Stimulated activated CD4-positive, alpha-beta T cell treated with anti-CD3 and anti-CD28 coated beads, Interleukin-1b, Interleukin-23, amount 100 ng/mL, for 4 hours (primary cell): ENCODE results near the gene TRPT1.
A peak's percentile ranks its signal among the peaks of the same experiment; 100 is the strongest.

Experiments
- DNase-seq, 2 donors: peaks; one replicate each; pipeline ENCODE4 v3.0.0-alpha.2; 2020; ENCODE audit warnings: low read depth in 2 of 2

Gene TRPT1, protein sequence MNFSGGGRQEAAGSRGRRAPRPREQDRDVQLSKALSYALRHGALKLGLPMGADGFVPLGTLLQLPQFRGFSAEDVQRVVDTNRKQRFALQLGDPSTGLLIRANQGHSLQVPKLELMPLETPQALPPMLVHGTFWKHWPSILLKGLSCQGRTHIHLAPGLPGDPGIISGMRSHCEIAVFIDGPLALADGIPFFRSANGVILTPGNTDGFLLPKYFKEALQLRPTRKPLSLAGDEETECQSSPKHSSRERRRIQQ

DNA sequence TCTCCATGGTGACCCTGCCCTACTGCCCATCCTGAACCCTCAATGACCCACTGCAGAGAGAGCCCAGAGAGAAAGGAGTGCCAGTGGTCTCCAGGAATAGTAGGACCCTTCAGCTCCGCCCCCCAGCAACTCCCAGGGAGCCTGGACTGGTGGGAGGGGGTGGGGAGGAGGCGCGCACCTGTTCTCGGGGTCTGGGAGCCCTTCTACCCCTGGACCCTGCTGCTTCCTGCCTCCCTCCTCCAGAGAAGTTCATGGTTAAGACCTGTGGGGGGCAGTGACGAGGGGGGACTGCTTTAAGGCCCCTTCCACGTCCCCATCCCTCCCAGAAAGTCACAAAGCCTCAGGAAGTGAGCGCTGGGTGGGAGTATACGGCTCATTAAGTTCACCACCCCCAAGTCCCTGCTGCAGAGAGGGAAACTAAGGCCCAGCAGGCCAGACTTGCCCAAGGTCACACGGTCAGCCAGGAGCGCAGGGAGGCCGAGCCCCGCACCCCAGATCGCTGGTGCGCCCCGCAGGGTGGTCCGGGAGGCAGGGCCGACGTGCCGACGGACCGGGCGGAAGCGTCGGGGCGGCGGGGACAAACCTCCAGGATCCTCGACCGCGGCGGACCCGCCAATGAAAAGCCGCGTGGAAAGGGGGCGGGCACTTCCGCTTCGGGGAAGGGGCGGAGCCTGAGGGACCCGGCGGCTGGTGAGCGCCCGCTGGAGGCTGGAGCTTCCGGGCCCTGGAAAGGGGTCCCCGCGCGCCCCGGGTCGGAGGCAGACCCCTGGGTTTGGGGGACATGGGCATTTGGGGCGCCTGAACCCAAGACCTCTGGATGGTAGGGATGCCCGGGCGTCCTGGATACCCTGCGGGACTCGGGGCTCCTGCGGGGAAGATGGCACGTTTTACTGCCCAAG lies at the start of gene TRPT1, which contains the start of gene NUDT22:
Gene TRPT1 (minus strand): TSS at position 579 of the 899 bp plus-strand sequence. CDS start 326 bp downstream, at position 253.
Gene NUDT22 (plus strand): TSS at position 667 of the 899 bp plus-strand sequence. CDS start 379 bp downstream, outside the sequence.
- peak; percentile 86 to 93 for DNase-seq

DNA sequence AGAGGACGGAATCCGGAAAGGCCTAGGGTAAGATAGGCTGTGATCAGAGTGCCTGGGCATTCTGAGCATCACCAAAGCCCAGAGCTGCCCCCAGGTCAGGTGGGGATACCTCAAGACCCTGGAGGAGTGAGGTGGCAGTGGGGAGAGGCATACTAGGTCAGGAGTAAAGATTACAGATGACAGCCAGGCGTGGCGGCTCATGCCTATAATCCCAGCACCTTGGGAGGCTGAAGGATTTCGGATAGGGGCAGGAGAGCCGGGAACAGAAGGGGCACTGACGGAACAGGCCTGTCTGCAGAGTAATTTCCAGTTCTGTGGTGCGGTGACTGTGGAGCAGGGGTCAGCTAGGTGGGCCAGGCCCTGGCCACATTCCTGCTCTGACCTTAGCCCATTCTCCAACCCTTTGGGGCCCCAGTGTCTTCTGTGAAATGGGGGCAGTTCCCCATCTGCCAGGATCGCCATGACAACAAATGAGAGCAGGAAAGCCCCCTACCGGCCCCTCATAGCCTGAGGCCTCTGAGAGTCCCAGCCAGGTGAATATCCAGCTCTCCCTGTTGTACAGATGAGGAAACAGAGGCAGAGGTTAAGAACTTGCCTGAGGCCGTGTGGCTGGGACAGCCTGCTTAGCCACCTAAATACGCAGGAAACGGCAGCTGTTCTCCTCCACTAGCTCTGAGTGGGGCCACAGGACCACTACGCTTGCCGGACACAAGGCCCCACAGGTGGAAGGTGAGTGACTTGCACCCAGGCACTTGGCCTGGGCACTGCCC lies 49.2 kb upstream of the TRPT1 start:
- no peak for DNase-seq

DNA sequence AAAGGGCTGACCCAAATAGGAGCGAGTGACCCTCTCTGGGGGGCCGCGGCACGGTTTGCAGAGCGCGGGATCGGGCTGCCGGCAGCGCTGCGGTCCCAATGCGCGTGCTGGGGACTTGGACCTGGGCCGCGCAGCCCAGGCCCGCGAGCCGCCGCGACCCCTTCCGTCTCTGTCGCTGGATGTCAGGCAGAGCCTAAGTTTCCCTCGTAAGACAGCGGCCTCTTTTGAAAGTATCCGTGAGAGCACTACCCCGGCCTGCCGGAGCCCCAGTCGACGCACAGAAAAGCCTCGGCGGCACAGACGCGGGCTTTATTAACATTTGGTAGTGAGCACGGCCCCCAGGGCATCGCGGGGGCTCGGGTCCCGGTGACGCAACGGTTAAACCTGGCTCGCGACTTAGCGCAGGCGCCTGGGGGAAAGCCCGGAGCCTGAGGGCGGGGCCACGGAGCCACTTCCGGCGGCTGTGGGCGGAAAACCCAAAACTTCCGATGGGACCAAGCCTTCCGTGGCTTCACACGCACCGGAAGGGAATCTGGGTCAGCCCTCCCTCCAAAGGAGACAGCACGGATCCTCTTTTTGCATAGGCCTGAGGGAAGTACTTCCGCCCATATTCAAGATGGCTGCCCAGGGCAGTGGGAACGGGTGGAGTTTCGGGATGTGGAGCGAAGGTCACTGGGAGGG lies 43.7 kb upstream of the TRPT1 start:
- DNase-seq, result peak; percentile 94 to 98

DNA sequence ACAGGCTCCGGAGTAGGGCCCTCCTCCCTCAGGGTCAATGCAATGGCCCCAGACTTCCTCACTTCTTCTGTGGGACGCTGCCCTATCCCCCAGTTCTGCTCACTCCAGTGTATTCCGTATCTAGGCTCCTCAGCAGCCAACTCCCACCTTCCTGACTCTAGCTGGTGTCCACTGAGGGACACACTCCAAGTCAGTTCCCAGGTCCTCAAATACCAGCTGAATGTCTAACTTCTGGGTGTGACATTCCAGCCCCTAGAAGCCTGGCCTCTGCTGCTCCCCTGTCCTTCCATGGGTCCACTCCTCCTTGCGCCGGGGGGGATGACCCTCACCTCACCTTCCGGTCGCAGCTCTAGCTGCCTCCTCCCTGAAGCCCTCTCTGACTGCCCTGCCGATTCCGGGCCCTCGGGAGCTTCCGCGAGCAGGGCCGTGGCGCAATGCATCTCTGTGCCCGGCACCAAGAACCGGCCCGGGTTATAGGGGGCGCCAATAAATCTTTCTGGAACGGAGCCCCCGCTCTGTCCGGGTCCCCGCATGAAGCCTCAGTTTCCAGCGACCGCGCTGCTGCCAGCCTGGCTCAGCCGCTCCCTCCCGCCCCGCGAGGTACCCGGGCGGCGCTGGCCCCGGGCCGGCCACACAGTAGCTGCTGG lies 43.0 kb upstream of the TRPT1 start:
- DNase-seq, result peak in 1 of 2 donors; percentile 45

DNA sequence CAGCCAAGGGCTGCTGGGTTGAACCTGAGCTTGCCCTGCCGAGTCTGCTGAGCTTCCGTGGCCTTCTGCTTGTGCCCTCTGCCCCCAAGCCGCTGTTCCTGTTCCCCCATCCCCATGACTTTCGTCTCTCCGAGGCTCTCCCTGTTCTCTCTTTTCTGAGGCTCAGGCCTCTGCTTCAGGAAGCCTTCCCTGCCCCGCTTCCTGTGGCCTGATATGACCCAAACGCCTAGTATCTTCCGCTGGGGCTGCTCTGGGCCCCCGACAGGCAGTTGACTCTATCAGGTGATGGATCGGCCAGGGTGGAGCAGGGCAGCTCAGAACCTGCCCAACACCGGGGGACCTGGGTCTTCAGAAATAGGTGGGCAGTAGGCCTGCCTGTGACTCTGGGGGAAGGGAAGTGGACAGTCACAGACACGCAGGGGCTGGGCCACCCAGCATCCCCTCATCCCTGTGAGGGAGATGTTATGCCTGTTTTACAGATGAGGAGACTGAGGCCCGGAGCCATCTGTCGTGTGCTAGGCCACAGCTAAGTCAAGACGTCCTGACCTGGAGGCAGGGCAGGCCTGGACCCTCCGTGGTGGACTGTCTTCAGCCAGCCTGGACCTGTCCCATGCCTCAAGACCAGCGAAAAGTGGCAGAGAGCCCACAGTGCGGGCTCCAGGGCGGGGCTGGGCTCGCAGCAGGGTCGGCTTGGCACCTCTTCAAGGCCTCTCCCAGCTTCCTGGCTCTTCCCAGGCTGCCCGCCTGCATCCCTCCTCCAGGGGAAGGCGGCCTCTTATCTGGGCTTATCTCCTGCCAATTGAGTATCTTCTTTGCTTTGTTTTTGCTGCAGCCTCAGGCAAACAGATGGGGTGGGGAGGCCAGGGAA lies 42.3 kb upstream of the TRPT1 start:
- DNase-seq, result no peak

DNA sequence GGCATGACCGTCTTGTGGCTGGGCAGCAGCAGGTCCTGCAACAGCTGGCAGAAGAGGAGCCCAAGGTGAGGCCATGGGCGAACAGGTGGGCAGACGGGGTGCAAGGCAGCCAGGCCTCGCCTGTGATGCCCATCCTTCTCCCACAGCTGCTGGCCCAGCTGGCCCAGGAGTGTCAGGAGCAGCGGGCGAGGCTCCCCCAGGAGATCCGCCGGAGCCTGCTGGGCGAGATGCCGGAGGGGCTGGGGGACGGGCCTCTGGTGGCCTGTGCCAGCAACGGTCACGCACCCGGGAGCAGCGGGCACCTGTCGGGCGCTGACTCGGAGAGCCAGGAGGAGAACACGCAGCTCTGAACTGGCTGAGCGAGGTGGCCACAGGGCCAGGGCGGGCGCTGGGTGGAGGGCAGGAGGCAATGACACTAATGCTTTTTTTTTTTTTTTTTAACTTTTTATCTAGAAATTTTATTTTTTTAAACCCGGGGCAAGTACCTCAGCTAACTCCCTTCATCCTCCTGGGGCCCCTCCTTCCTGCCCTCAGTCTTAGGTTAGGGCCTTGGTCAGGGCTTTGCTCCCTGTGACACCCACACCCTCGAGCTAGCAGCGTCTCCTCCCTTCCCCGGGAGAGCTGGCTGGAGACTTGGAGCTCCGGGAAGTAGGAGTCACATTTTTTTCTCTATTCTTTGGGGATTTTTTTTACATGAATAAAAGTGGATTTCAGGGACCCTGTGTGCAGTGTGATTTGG lies 41.4 kb upstream of the TRPT1 start:
- DNase-seq, result no peak

DNA sequence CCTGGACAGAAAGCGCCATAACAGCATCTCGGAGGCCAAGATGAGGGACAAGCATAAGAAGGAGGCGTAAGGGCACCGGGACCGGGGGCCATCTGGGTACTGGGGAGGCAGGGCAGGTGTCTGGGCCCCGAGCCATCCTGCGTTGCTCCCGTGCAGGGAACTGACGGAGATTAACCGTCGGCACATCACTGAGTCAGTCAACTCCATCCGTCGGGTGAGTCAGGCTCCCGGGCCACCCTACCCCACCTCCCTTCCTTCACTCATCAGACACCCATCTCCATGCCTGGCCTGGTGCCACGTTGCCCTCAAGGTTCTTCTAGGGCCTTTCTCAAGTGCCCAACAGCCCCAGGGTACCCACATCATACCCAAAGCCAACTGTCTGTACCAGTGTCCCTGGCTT lies 40.4 kb upstream of the TRPT1 start:
- DNase-seq, result no peak

DNA sequence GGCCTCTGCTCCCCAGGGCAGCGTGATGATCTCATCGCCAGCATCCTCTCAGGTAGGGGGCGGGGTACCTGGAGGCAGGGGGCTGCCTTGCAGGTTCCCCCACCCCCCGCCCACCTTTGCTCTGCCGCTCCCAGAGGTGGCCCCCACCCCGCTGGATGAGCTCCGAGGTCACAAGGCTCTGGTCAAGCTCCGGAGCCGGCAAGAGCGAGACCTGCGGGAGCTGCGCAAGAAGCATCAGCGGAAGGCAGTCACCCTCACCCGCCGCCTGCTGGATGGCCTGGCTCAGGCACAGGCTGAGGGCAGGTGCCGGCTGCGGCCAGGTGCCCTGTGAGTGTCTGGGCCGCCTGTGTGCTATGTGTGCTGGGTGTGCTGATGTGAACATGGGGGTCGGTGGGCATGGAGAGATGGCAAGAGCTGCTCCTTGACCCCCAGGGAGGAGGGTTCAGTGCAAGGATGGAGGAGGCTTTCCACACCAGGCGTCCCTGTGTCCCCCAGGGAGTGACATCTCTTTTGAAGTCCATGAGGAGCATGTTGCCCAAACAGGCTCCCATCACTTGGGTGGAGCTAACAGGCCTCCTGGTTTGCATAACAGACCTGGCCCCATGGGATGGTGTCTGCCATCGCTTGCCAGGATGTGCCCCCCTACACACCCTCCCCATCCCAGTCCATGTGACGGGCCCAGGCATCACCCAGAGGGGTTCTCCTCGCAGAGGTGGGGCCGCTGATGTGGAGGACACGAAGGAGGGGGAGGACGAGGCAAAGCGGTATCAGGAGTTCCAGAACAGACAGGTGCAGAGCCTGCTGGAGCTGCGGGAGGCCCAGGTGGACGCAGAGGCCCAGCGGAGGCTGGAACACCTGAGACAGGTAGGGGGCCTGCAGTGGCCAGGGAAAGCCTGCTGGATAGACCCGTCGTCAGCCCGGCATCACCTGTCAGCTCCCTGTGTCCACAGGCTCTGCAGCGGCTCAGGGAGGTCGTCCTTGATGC lies 39.5 kb upstream of the TRPT1 start:
- no peak for DNase-seq

DNA sequence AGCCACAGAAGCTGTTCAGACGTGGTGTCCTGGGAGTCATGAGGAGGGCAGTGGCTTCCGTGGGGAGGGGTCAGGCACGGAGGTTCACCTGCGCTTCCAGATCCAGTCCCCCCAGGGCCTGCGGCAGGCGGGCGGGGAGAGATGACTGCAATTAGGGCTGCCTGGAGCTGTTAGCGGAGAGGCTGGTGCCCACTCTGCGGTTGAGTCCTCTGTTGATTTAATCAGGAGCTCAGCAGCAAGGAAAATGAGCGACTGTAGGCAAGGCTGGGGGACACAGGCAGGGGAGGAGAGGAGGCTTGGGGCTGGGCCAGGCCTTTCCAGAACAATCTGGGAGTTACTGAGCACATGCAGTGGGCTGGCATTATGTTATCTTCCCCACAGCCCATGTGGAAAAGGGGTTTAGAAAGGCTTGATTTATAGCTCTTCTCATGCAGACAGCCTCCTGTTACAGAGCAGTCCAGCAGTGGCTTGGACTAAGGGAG lies 38.4 kb upstream of the TRPT1 start:
- DNase-seq, result no peak

DNA sequence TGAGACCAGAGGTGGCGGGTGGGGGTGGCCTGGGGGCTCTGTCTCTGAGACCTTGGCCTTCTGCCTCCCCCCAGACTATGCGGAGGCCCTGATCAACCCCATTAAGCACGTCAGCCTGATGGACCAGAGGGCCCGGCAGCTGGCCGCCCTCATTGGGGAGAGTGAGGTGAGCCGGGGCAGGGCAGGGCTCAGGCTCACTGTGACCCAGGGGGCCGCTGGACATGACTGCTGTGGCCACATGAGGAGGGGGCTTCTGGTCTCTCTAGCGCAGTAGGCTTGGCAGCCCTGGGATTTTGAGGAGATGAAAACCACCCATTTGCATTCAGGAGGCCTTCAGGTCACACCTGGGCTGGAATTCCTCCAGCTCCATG lies 37.9 kb upstream of the TRPT1 start:
- DNase-seq, result no peak

DNA sequence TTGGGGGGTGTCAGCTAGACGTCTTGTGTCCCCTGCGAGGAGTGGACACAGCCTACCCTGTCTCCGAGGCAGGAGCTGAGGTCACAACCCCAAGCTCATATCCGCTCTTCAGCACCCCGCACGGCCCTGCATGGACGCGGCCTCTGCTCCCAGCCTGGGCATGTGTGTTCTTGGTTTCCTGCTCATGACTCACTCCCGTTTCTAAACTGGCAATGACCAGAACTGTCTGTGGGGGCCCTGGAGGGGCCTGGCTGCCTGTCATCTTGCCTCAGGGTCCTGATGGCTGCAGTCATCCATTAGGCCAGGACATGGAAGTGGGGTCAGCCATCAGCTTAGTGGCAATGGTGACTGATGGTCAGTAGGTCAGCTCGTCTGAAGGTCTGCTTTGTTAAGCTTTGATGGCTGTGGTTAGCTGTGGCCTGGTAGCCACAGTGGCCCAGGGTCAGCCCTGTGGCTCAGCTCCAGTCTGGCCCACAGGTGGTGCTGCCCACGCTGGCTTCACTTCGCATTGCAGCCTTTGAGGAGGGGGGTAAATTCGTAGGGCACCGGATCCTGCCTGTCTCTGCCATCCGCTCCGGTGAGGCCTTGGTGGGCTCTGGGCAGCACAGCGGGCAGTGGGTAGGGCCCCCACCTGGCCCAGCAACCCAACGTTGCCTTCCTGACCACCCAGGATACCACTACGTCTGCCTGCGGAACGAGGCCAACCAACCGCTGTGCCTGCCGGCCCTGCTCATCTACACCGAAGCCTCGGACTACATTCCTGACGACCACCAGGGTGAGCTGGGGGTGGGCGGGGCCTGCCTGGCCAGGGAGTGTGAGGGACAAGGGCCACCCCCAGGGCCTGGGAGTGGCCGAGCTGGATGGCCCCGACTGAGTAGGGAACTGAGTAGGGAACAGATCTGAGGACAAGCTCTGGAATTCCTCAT lies 37.3 kb upstream of the TRPT1 start:
- DNase-seq, result no peak

DNA sequence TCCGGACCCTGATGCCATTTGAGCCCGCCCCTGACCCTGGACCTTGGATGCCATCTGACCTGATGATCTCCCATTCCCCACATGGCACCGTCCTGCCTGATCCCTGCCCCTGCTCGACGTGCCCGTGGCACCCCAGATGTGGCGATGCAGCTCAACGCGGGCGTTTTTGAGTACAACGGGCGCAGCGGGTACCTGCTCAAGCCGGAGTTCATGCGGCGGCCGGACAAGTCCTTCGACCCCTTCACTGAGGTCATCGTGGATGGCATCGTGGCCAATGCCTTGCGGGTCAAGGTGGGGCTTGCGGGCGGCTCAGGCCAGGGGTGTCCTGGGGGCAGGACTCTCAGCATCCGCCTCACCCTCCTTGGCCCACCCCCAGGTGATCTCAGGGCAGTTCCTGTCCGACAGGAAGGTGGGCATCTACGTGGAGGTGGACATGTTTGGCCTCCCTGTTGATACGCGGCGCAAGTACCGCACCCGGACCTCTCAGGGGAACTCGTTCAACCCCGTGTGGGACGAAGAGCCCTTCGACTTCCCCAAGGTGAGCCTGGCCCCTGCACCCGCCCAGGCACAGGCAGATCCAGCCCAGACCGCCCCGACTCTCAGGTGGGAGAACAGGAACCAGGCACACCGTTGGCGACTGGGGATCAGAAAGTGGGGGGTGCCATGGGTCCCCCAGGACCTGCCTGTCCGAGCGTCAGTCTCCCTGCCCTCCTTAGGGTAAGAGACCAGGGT lies 36.5 kb upstream of the TRPT1 start:
- no peak for DNase-seq

DNA sequence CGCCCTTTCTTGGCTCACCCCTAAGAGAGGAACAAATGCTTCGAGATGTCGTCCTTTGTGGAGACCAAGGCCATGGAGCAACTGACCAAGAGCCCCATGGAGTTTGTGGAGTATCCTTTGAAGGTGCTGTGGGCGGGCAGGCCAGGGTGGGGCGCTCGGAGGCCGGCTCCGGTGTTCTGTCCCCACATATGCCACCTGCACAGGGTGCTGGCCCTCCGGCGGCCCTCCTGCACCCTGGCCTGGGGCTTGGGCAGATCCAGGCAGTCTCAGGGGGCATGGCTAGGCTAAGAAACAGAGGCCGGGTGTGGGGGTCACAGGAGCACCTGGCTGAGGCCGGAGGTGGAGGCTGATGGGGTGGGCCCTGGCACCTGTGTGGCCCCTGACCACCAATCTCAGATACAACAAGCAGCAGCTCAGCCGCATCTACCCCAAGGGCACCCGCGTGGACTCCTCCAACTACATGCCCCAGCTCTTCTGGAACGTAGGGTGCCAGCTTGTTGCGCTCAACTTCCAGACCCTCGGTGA lies 35.6 kb upstream of the TRPT1 start:
- no peak for DNase-seq

DNA sequence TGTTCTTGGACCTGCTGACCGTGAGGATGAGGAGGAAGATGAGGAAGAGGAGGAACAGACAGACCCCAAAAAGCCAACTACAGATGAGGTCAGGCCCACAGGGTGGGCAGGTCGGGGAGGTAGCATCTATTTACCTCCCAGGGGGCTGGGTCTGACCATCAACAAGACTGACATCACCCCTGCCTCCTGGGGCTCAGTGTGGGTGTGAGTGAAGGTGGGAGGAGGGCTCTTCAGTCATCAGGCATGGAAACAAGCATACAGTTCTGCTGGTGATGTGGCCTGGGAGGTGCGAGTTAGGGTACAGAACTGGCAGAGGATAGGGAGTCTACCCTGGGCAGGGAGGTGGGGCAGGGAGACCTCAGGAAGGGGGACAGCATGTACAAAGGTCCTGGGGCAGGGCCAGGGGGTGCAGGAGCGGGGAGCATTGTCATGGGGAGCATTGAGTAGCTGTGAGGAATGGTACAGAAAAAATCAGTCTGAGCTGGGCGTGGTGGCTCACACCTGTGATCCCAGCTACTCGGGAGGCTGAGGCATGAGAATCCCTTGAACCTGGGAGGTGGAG lies 34.2 kb upstream of the TRPT1 start:
- DNase-seq, result no peak

DNA sequence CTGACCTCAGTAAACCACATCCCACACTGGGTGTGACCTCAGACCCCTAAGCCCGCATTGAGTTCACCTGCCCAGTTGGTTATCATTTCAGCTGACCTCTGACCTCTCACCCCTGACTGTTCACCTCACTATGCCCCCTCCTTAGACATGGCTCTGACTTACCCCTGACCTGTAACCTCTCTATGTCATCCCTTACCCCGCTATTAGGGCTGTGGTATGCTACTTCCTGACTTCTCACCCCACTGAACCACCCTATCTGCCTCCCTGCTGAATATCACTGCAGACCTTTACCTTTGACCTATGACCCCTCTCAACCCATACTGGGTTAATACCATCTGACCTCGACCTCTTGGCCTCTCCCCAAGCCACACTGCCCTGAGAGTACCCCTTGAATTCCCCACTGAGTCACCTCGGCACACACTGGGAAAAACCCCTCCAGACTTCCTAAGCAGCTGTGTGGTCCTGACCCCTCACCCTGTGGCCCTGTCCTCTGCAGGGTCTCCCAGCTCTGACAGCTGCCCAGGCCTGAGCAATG lies 33.6 kb upstream of the TRPT1 start:
- no peak for DNase-seq
